K562 (cell line): ENCODE data around the gene ABCC5. TPM values are rescaled to one million over a fixed set of nuclear protein-coding genes. Genes with fewer than 3 reads are reported as not detected.

Experiments
- CBFA2T3 ChIP-seq: fragments of 450-650 bp; IDR thresholded peaks from 2 replicates; pipeline ENCODE4 v1.6.1; 2017
- EHMT2 ChIP-seq: fragments of 450-650 bp; IDR thresholded peaks from 2 replicates; pipeline ENCODE4 v1.6.1; 2018; ENCODE audit warnings: antibody characterized with exemption
- HDAC8 ChIP-seq: fragments of 450-650 bp; IDR thresholded peaks from 2 replicates; pipeline ENCODE4 v1.6.1; 2016; ENCODE audit warnings: mild to moderate bottlenecking, missing genetic modification characterization, moderate library complexity, missing compliant biosample characterization
- HNRNPUL1 ChIP-seq: fragments of 200-400 bp; formaldehyde crosslinking; IDR thresholded peaks from 2 replicates; pipeline ENCODE4 v1.6.1; 2017; ENCODE audit warnings: low read length
- KDM5B ChIP-seq: fragments of 200-600 bp; sonication (generic); IDR thresholded peaks from 2 replicates; pipeline ENCODE4 v1.6.1; 2012; ENCODE audit warnings: low read depth, mild to moderate bottlenecking, moderate library complexity, low read length, control low read depth, inconsistent platforms; ENCODE audit not compliant: insufficient replicate concordance
- L3MBTL2 ChIP-seq: fragments of 450-650 bp; IDR thresholded peaks from 2 replicates; pipeline ENCODE4 v1.6.1; 2016; ENCODE audit warnings: mild to moderate bottlenecking, moderate library complexity
- NCOR1 ChIP-seq: fragments of 450-650 bp; IDR thresholded peaks from 2 replicates; pipeline ENCODE4 v1.6.1; 2016; ENCODE audit warnings: mild to moderate bottlenecking, moderate library complexity
- NFRKB ChIP-seq: fragments of 450-650 bp; IDR thresholded peaks from 2 replicates; pipeline ENCODE4 v1.6.1; 2016; ENCODE audit warnings: low read depth
- POU5F1 ChIP-seq: fragments of 150-350 bp; IDR thresholded peaks from 2 replicates; pipeline ENCODE4 v1.6.1; 2014; ENCODE audit warnings: borderline replicate concordance, low read length, low read depth, mild to moderate bottlenecking; ENCODE audit not compliant: partially characterized antibody
- TAL1 ChIP-seq: fragments of 450-650 bp; IDR thresholded peaks from 2 replicates; pipeline ENCODE4 v1.6.1; 2016; ENCODE audit warnings: mild to moderate bottlenecking
- TARDBP ChIP-seq: fragments of 450-650 bp; IDR thresholded peaks from 2 replicates; pipeline ENCODE4 v1.6.1; 2016
- ZBTB1 ChIP-seq: sonication (generic); formaldehyde crosslinking; IDR thresholded peaks from 2 replicates; pipeline ENCODE4 v1.8.1; 2023; ENCODE audit warnings: missing genetic modification reagents, low read depth, mild to moderate bottlenecking, borderline replicate concordance
- polyA plus RNA-seq, 8 experiments: library from polyadenylated mRNA; depleted of rRNA in 4 of 8; stranded (reverse) in 5 of 8; unstranded in 3 of 8; fragments of >200 nt; fragmentation: Nextera tagmentation in 2 of 8; fragmentation: Illumina TruSeq in 1 of 8; extraction: Ambion mirVana in 2 of 8; extraction: Trizol in 1 of 8; gene quantifications; 2 replicates each; pipeline versions ENCODE4 v1.2.1 to v1.2.3, GENCODE V29; 2011 to 2014; ENCODE audit warnings: inconsistent platforms in 1 of 8, missing spikeins in 1 of 8
- total RNA-seq, 7 experiments: library from RNA; depleted of rRNA in 6 of 7; stranded (reverse); fragments of >200 nt in 6 of 7; fragmentation: Illumina TruSeq in 2 of 7; extraction: Trizol in 2 of 7; gene quantifications; 2 replicates each; pipeline versions ENCODE4 v1.2.1 to v1.2.3, GENCODE V29; 2011 to 2021; ENCODE audit warnings: low replicate concordance in 1 of 7
- TF ChIP-seq, protein P1 (sequence below), 2 experiments: fragments of 450-650 bp; conservative IDR thresholded peaks; 2 replicates each; pipeline ENCODE4 v1.6.1; 2017; ENCODE audit warnings: mild to moderate bottlenecking in 2 of 2, moderate library complexity in 2 of 2
- TF ChIP-seq, protein P2 (sequence below): fragments of 450-650 bp; IDR thresholded peaks from 2 replicates; pipeline ENCODE4 v1.6.1; 2017; ENCODE audit warnings: antibody characterized with exemption, mild to moderate bottlenecking

The ABCC5 gene
- total and polyA plus RNA-seq, 9 of the 15 experiments (the other 6 are each of a cell fraction or from before 2014, with no cell fraction given): 22.0 to 53.0 (median 41.9) TPM

DNA sequence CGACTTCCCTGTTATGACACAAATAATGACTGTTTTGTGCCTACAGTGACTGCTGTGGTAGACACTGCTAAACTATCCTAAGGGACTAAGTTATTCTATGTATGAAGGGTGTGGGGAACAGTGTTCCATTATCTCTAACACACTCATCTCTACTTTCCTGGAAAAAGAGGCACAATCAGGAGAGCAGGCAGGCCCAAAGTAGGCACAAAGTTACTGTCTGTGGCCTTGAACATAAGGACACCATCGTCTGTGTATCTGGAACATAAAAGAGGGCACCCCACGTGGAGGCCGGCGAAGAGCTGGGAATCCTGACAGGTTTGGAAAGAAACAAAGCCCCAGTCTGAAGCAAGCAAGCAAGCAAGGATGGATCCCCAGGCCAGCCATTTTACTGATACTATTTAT is 1.5 kb downstream of the ABCC5 start (continued):
- no peak for TF ChIP-seq ZBTB1 (CRISPR knock-in tag)
- TF ChIP-seq, protein P1, sequence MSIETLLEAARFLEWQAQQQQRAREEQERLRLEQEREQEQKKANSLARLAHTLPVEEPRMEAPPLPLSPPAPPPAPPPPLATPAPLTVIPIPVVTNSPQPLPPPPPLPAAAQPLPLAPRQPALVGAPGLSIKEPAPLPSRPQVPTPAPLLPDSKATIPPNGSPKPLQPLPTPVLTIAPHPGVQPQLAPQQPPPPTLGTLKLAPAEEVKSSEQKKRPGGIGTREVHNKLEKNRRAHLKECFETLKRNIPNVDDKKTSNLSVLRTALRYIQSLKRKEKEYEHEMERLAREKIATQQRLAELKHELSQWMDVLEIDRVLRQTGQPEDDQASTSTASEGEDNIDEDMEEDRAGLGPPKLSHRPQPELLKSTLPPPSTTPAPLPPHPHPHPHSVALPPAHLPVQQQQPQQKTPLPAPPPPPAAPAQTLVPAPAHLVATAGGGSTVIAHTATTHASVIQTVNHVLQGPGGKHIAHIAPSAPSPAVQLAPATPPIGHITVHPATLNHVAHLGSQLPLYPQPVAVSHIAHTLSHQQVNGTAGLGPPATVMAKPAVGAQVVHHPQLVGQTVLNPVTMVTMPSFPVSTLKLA (conservative IDR thresholded peaks at IDR 0.05): peak; percentile 60 to 66
- peak; percentile 33; the same call in 1 of the 2 replicates for TF ChIP-seq CBFA2T3
- TF ChIP-seq HDAC8 (tag): no peak
- TF ChIP-seq HNRNPUL1: no peak
- no peak for TF ChIP-seq TARDBP
- TF ChIP-seq TAL1: 0 out of 2 replicates have a peak, but pooled peaks have one; percentile 15
- 0 out of 2 replicates have a peak, but pooled peaks have one; percentile 23 for TF ChIP-seq L3MBTL2
- TF ChIP-seq, protein P2, sequence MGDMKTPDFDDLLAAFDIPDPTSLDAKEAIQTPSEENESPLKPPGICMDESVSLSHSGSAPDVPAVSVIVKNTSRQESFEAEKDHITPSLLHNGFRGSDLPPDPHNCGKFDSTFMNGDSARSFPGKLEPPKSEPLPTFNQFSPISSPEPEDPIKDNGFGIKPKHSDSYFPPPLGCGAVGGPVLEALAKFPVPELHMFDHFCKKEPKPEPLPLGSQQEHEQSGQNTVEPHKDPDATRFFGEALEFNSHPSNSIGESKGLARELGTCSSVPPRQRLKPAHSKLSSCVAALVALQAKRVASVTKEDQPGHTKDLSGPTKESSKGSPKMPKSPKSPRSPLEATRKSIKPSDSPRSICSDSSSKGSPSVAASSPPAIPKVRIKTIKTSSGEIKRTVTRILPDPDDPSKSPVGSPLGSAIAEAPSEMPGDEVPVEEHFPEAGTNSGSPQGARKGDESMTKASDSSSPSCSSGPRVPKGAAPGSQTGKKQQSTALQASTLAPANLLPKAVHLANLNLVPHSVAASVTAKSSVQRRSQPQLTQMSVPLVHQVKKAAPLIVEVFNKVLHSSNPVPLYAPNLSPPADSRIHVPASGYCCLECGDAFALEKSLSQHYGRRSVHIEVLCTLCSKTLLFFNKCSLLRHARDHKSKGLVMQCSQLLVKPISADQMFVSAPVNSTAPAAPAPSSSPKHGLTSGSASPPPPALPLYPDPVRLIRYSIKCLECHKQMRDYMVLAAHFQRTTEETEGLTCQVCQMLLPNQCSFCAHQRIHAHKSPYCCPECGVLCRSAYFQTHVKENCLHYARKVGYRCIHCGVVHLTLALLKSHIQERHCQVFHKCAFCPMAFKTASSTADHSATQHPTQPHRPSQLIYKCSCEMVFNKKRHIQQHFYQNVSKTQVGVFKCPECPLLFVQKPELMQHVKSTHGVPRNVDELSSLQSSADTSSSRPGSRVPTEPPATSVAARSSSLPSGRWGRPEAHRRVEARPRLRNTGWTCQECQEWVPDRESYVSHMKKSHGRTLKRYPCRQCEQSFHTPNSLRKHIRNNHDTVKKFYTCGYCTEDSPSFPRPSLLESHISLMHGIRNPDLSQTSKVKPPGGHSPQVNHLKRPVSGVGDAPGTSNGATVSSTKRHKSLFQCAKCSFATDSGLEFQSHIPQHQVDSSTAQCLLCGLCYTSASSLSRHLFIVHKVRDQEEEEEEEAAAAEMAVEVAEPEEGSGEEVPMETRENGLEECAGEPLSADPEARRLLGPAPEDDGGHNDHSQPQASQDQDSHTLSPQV: peak; percentile 63; the same call in 1 of the 2 replicates
- 0 out of 2 replicates have a peak, but pooled peaks have one; percentile 33 for TF ChIP-seq EHMT2
- TF ChIP-seq NCOR1: peak; percentile 23; the same call in 1 of the 2 replicates
- no peak for TF ChIP-seq POU5F1
- TF ChIP-seq NFRKB: no peak
- TF ChIP-seq KDM5B: peak; percentile 1
- TF ChIP-seq, all 486 proteins: peak for 20
